Glutamatergic neuron (in vitro differentiated cells): ENCODE results near the gene TMEM151B. TPM values are rescaled to one million over a fixed set of nuclear protein-coding genes. Genes with fewer than 3 reads are reported as not detected.
A peak's percentile ranks its signal among the peaks of the same experiment; 100 is the strongest.

Experiments
- DNase-seq: peaks from one replicate; pipeline ENCODE4 v3.0.0; 2022
- H3K27ac Mint-ChIP-seq: one replicate; pipeline ENCODE4 v1.8.0; 2020; ENCODE audit warnings: mild to moderate bottlenecking, mixed read lengths, inconsistent platforms; ENCODE audit not compliant: unreplicated experiment
- H3K27me3 Mint-ChIP-seq: one replicate; pipeline ENCODE4 v1.8.0; 2020; ENCODE audit warnings: mild to moderate bottlenecking, moderate library complexity, mixed read lengths, inconsistent platforms; ENCODE audit not compliant: unreplicated experiment
- H3K36me3 Mint-ChIP-seq: one replicate; pipeline ENCODE4 v1.8.0; 2020; ENCODE audit warnings: mild to moderate bottlenecking, mixed read lengths, inconsistent platforms; ENCODE audit not compliant: unreplicated experiment
- H3K4me1 Mint-ChIP-seq: one replicate; pipeline ENCODE4 v1.8.0; 2020; ENCODE audit warnings: mild to moderate bottlenecking, low read depth, mixed read lengths, inconsistent platforms; ENCODE audit not compliant: unreplicated experiment
- H3K4me3 Mint-ChIP-seq: one replicate; pipeline ENCODE4 v1.8.0; 2020; ENCODE audit warnings: mild to moderate bottlenecking, mixed read lengths, inconsistent platforms; ENCODE audit not compliant: unreplicated experiment
- H3K9me3 Mint-ChIP-seq: one replicate; pipeline ENCODE4 v1.8.0; 2020; ENCODE audit warnings: mild to moderate bottlenecking, moderate library complexity, mixed read lengths, inconsistent platforms; ENCODE audit not compliant: unreplicated experiment
- total RNA-seq: library from RNA; stranded (reverse); fragmentation: NEBNext Ultra II Directional; extraction: Animal tissue kit (Norgen Biotek cat#: 25700); gene quantifications from one replicate; pipeline ENCODE4 v1.2.1, GENCODE V29; 2021; ENCODE audit not compliant: unreplicated experiment
- TF ChIP-seq, protein P1 (sequence below): fragments of 200-600 bp; sonication (generic); IDR thresholded peaks from one replicate; pipeline ENCODE4 v1.5.0; 2021; ENCODE audit not compliant: partially characterized antibody, unreplicated experiment

The TMEM151B gene
- total RNA-seq, 1 donor from 2014 or later = 51.3 TPM

DNA sequence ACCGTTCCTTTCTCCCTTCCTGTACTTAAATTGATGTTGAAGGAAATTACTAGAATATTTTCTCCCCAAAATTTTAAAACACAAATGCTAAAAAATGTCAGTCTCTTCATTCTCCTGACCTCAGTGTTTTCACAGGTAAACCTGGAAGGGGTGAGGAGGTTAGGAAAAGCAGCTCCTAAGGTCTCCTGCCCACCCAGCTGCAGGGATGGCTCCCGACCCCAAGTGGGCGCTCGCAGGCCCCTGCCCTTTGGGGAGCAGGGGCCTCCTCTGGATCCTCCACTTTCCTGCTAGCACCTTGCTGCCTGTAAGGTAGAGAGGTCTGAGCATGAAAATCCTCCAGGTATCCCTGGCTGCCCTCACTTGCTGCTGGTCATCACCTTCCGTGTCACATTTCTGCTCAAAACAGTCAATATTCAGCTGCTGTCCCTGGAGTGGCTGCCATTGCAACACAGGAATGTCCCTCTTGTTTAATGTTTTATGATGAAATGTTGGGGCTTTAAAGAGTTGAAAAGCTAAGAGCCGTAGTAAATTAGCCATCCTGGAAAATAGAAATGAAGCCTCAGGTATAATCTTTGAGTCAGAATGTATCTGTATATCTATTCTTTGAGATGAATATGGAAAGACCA, 34.2 kb upstream of the TMEM151B start:
- Mint-ChIP-seq H3K4me1 (peaks cover 31% of the 10 kb centered on the region), H3K27ac (peak overlapping the region; percentile 12), H3K9me3 (peaks cover 7% of the 10 kb centered on the region), H3K36me3 (no peaks in the 10 kb centered on the region), H3K4me3 (peak overlapping the region; percentile 42), H3K27me3 (peaks cover 13% of the 10 kb centered on the region)
- DNase-seq = no peak
- TF ChIP-seq, protein P1, sequence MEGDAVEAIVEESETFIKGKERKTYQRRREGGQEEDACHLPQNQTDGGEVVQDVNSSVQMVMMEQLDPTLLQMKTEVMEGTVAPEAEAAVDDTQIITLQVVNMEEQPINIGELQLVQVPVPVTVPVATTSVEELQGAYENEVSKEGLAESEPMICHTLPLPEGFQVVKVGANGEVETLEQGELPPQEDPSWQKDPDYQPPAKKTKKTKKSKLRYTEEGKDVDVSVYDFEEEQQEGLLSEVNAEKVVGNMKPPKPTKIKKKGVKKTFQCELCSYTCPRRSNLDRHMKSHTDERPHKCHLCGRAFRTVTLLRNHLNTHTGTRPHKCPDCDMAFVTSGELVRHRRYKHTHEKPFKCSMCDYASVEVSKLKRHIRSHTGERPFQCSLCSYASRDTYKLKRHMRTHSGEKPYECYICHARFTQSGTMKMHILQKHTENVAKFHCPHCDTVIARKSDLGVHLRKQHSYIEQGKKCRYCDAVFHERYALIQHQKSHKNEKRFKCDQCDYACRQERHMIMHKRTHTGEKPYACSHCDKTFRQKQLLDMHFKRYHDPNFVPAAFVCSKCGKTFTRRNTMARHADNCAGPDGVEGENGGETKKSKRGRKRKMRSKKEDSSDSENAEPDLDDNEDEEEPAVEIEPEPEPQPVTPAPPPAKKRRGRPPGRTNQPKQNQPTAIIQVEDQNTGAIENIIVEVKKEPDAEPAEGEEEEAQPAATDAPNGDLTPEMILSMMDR = no peak

- H3K4me1 Mint-ChIP-seq = peaks cover 31% of the 10 kb centered on the region
- peak; percentile 76 for DNase-seq
- TF ChIP-seq, protein P1 = no peak
- peaks cover 11% of the 10 kb centered on the region for H3K27me3 Mint-ChIP-seq
- H3K9me3 Mint-ChIP-seq = peaks cover 7% of the 10 kb centered on the region
- H3K27ac Mint-ChIP-seq = peak overlapping the region; percentile 92
- H3K4me3 Mint-ChIP-seq = peak overlapping the region; percentile 77
- no peaks in the 10 kb centered on the region for H3K36me3 Mint-ChIP-seq
Observed at GRCh38 chr6:44237021-44237812, 33.0 kb upstream of the TMEM151B start.

DNA sequence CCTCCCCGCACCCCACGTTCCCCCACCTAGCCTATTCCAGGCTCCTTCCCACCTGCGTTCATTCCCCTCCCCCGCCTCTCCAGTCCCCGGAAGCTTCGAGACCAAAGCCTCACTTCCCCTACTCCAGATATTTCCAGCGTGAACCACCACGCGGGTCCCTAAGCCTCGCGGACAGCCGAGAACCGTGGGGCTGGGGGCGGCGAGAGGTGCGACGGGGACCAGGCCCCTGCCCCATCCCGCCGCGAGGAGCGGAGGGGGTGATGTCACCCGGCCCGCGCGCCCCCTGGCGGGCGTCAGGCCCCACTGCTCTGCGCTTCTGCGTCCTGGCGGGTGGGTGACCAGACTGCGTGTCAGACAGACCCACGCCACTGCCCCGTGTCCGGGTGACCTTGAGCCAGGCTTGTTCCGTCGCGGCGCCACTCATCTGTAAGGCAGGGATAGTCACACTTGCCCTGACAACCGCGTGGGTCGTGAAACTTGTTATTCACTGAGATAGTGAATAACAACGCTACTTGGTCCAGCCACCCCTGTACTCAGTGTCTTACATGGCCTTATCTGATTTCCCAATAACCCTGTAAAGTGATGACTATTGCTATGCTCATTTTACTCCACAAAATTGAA, 32.3 kb upstream of the TMEM151B start:
- H3K27me3 Mint-ChIP-seq = peaks cover 11% of the 10 kb centered on the region
- H3K4me3 Mint-ChIP-seq = peak overlapping the region; percentile 77
- DNase-seq = peak; percentile 87
- no peaks in the 10 kb centered on the region for H3K36me3 Mint-ChIP-seq
- peak overlapping the region; percentile 92 for H3K27ac Mint-ChIP-seq
- H3K4me1 Mint-ChIP-seq = peaks cover 31% of the 10 kb centered on the region
- TF ChIP-seq, protein P1 = peak; percentile 99
- H3K9me3 Mint-ChIP-seq = peaks cover 7% of the 10 kb centered on the region

- H3K27ac Mint-ChIP-seq = peak overlapping the region; percentile 92
- TF ChIP-seq, protein P1 = no peak
- peaks cover 7% of the 10 kb centered on the region for H3K9me3 Mint-ChIP-seq
- peaks cover 11% of the 10 kb centered on the region for H3K27me3 Mint-ChIP-seq
- DNase-seq = no peak
- peak overlapping the region; percentile 47 for H3K4me3 Mint-ChIP-seq
- peaks cover 27% of the 10 kb centered on the region for H3K4me1 Mint-ChIP-seq
- H3K36me3 Mint-ChIP-seq = no peaks in the 10 kb centered on the region
Observed at GRCh38 chr6:44238687-44239350, 31.4 kb upstream of the TMEM151B start.
